Measurements from ENCODE around the gene RGN. TPM values are rescaled to one million over a fixed set of nuclear protein-coding genes. Genes with fewer than 3 reads are reported as not detected.

Gene RGN
- total RNA-seq, 1 donor from 2014 or later = 8.0 TPM

- H3K4me1 Mint-ChIP-seq (ENCODE audit: low read depth) = peaks cover 24% of the 10 kb centered on the region
Measured at GRCh38 chrX:47061238-47061919, 16.9 kb upstream of the RGN start.

GRCh38 chrX:47063179-47063578, 15.1 kb upstream of the RGN start:
- no peak for DNase-seq (ENCODE audit: low spot score, unreplicated experiment)
- H3K36me3 Mint-ChIP-seq (ENCODE audit: insufficient read depth) = peaks cover 9% of the 10 kb centered on the region
- peaks cover 14% of the 10 kb centered on the region for H3K9me3 Mint-ChIP-seq (ENCODE audit: low read depth)
- H3K27me3 Mint-ChIP-seq = no peaks in the 10 kb centered on the region
- peaks cover 22% of the 10 kb centered on the region for H3K4me1 Mint-ChIP-seq (ENCODE audit: low read depth)
- H3K27ac Mint-ChIP-seq = no peak overlapping the region
- no peak overlapping the region for H3K4me3 Mint-ChIP-seq (ENCODE audit: low read depth)
- no peak for TF ChIP-seq CTCF (IDR thresholded peaks at IDR 0.05; ENCODE audit: unreplicated experiment)

More at GRCh38 chrX:47061238-47061919, 16.9 kb upstream of the RGN start:
- H3K9me3 Mint-ChIP-seq (ENCODE audit: low read depth) = peaks cover 7% of the 10 kb centered on the region
- H3K27ac Mint-ChIP-seq = no peak overlapping the region
- DNase-seq (ENCODE audit: low spot score, unreplicated experiment) = no peak
- H3K27me3 Mint-ChIP-seq = no peaks in the 10 kb centered on the region
- H3K4me3 Mint-ChIP-seq (ENCODE audit: low read depth) = no peak overlapping the region
- H3K36me3 Mint-ChIP-seq (ENCODE audit: insufficient read depth) = peaks cover 12% of the 10 kb centered on the region
- TF ChIP-seq CTCF (IDR thresholded peaks at IDR 0.05; ENCODE audit: unreplicated experiment) = no peak

- peaks cover 6% of the 10 kb centered on the region for H3K36me3 Mint-ChIP-seq (ENCODE audit: insufficient read depth)
- H3K27me3 Mint-ChIP-seq = no peaks in the 10 kb centered on the region
- peaks cover 13% of the 10 kb centered on the region for H3K9me3 Mint-ChIP-seq (ENCODE audit: low read depth)
- DNase-seq (ENCODE audit: low spot score, unreplicated experiment) = no peak
- no peak overlapping the region for H3K27ac Mint-ChIP-seq
- H3K4me3 Mint-ChIP-seq (ENCODE audit: low read depth) = no peak overlapping the region
- peaks cover 2% of the 10 kb centered on the region for H3K4me1 Mint-ChIP-seq (ENCODE audit: low read depth)
- no peak for TF ChIP-seq CTCF (IDR thresholded peaks at IDR 0.05; ENCODE audit: unreplicated experiment)
Measured at GRCh38 chrX:47068214-47068613, 10.0 kb upstream of the RGN start.

- Mint-ChIP-seq H3K27ac (no peak overlapping the region), H3K4me3 (ENCODE audit: low read depth) (no peak overlapping the region), H3K36me3 (ENCODE audit: insufficient read depth) (peaks cover 7% of the 10 kb centered on the region), H3K9me3 (ENCODE audit: low read depth) (peaks cover 16% of the 10 kb centered on the region), H3K4me1 (ENCODE audit: low read depth) (peaks cover 1% of the 10 kb centered on the region), H3K27me3 (no peaks in the 10 kb centered on the region)
- DNase-seq (ENCODE audit: low spot score, unreplicated experiment) = no peak
- TF ChIP-seq CTCF (IDR thresholded peaks at IDR 0.05; ENCODE audit: unreplicated experiment) = no peak
Measured at GRCh38 chrX:47068720-47069119, 9.5 kb upstream of the RGN start.

GRCh38 chrX:47080215-47080914, 2.1 kb downstream of the RGN start:
- peaks cover 4% of the 10 kb centered on the region for H3K36me3 Mint-ChIP-seq (ENCODE audit: insufficient read depth)
- no peak overlapping the region for H3K4me3 Mint-ChIP-seq (ENCODE audit: low read depth)
- peaks cover 4% of the 10 kb centered on the region for H3K9me3 Mint-ChIP-seq (ENCODE audit: low read depth)
- DNase-seq (ENCODE audit: low spot score, unreplicated experiment) = no peak
- TF ChIP-seq CTCF (IDR thresholded peaks at IDR 0.05; ENCODE audit: unreplicated experiment) = no peak
- H3K4me1 Mint-ChIP-seq (ENCODE audit: low read depth) = peaks cover 13% of the 10 kb centered on the region
- no peaks in the 10 kb centered on the region for H3K27me3 Mint-ChIP-seq
- H3K27ac Mint-ChIP-seq = peak overlapping the region; percentile 21
